ENCODE measurements around the gene HNRNPLL. TPM values are rescaled to one million over a fixed set of nuclear protein-coding genes. Genes with fewer than 3 reads are reported as not detected.

Gene HNRNPLL
- total and polyA plus RNA-seq, 2 of the 13 experiments (the other 11 are each of a cell fraction or from before 2014, with no cell fraction given): 49.4 to 103 TPM

GRCh38 chr2:38521835-38522234, 80.9 kb downstream of the HNRNPLL start (continued):
- TF ChIP-seq CREB1 (IDR thresholded peaks at IDR 0.05) (peak; percentile 74), CREB1 (CRISPR knock-in tag; IDR thresholded peaks at IDR 0.05) (no peak), ZNF253 (CRISPR knock-in tag; IDR thresholded peaks at IDR 0.05; ENCODE audit: borderline replicate concordance) (no peak)

DNA sequence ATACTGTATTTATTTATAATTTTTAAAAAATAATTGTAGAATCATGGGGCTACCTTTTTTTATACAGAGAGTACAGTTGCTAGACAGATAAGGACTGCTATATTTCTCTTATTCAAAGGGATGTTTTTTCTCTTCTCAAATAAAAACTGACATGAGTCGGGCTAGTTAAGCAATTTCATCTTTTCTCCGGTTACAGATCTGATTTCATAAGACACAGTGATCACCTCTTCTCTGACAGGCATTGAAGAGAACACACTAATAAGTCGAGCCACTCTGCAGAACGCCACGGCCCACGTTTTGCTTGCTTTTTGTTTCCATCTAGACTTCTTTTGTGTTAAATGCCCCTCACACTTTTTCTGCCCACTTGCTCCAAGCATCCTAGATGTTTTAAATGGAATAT, 85.4 kb downstream of the HNRNPLL start:
- no peaks in the 10 kb centered on the region for H4K20me1 ChIP-seq (ENCODE audit: insufficient read depth, low read length)
- no peak overlapping the region for H3K27ac ChIP-seq (ENCODE audit: extremely low read length, insufficient read depth, low read length)
- H3K9ac ChIP-seq (ENCODE audit: insufficient read depth, low read depth, low read length): no peak overlapping the region
- FAIRE-seq: no peak
- no peak for DNase-seq (ENCODE audit: low spot score)
- intact Hi-C loops (cut with micrococcal nuclease; ENCODE audit: unreplicated experiment) (no loop called here), in situ Hi-C loops (cut with HindIII; ENCODE audit: extremely low pct_ligation_motif_present, low pct_unique_long_range_greater_than_20kb) (no loop called here)
- H3K27me3 ChIP-seq (ENCODE audit: control insufficient read depth in 1 of 2, insufficient read depth in 2 of 2, low read length in 2 of 2): peaks cover 1 to 10% of the 10 kb centered on the region in 2 experiments; a peak in 3 of 5 replicates
- no peak overlapping the region for H3K4me3 ChIP-seq (replicated peaks in 1 of 3; ENCODE audit: insufficient read depth in 1 of 3, low read depth in 2 of 3, low read length in 3 of 3)
- POLR2A ChIA-PET: no interaction called here
- H3K79me2 ChIP-seq (ENCODE audit: insufficient read depth, low read length): no peaks in the 10 kb centered on the region
- peak overlapping the region; percentile 58 for H3K4me2 ChIP-seq (ENCODE audit: low read depth, low read length)
- ATAC-seq: no peak
- CTCF ChIA-PET (ENCODE audit: low intra/inter-chr PET ratio, low total read pairs): no interaction called here
- H3K4me1 ChIP-seq (ENCODE audit: insufficient read depth, low read length): peaks cover 22% of the 10 kb centered on the region
- H3K36me3 ChIP-seq (replicated peaks in 1 of 2; ENCODE audit: control insufficient read depth in 1 of 2, insufficient read depth in 2 of 2, low read length in 2 of 2): no peaks in the 10 kb centered on the region
- 18% methylated on average over 6 of the region's 6 CpGs for WGBS (ENCODE audit: low lambda C conversion rate)
- H3K9me3 ChIP-seq (ENCODE audit: low read length): no peaks in the 10 kb centered on the region
- no peak overlapping the region for H2AFZ ChIP-seq (ENCODE audit: low read length)
- TF ChIP-seq CEBPB (IDR thresholded peaks at IDR 0.05; ENCODE audit: borderline replicate concordance, low read depth, low read length): 0 out of 2 replicates have a peak, but pooled peaks have one; percentile 0
- no peak for TF ChIP-seq NAIF1 (CRISPR knock-in tag; IDR thresholded peaks at IDR 0.05; ENCODE audit: borderline replicate concordance)
- BruUV-seq (replicated peaks): no TSS peak

GRCh38 chr2:38516526-38516925, 86.2 kb downstream of the HNRNPLL start:
- no peak for ATAC-seq
- no peak overlapping the region for H3K27ac ChIP-seq (ENCODE audit: extremely low read length, insufficient read depth, low read length)
- FAIRE-seq: no peak
- intact Hi-C loops (cut with micrococcal nuclease; ENCODE audit: unreplicated experiment) (no loop called here), in situ Hi-C loops (cut with HindIII; ENCODE audit: extremely low pct_ligation_motif_present, low pct_unique_long_range_greater_than_20kb) (no loop called here)
- DNase-seq (ENCODE audit: low spot score): no peak
- no peaks in the 10 kb centered on the region for H3K36me3 ChIP-seq (replicated peaks in 1 of 2; ENCODE audit: control insufficient read depth in 1 of 2, insufficient read depth in 2 of 2, low read length in 2 of 2)
- peaks cover 24% of the 10 kb centered on the region for H3K4me1 ChIP-seq (ENCODE audit: insufficient read depth, low read length)
- WGBS (ENCODE audit: low lambda C conversion rate): 43% methylated on average over 6 of the region's 6 CpGs
- no TSS peak for BruUV-seq (replicated peaks)
- H3K9ac ChIP-seq (ENCODE audit: insufficient read depth, low read depth, low read length): no peak overlapping the region
- H3K4me2 ChIP-seq (ENCODE audit: low read depth, low read length): no peak overlapping the region
- no peaks in the 10 kb centered on the region for H3K9me3 ChIP-seq (ENCODE audit: low read length)
- ChIA-PET CTCF (ENCODE audit: low intra/inter-chr PET ratio, low total read pairs) (no interaction called here), POLR2A (no interaction called here)
- H2AFZ ChIP-seq (ENCODE audit: low read length): no peak overlapping the region
- H3K27me3 ChIP-seq (ENCODE audit: control insufficient read depth in 1 of 2, insufficient read depth in 2 of 2, low read length in 2 of 2): peaks cover 1 to 10% of the 10 kb centered on the region in 2 experiments; a peak in 3 of 5 replicates
- H3K4me3 ChIP-seq (replicated peaks in 1 of 3; ENCODE audit: insufficient read depth in 1 of 3, low read depth in 2 of 3, low read length in 3 of 3): no peak overlapping the region
- no peaks in the 10 kb centered on the region for H3K79me2 ChIP-seq (ENCODE audit: insufficient read depth, low read length)
- no peaks in the 10 kb centered on the region for H4K20me1 ChIP-seq (ENCODE audit: insufficient read depth, low read length)
- no peak for TF ChIP-seq ZNF558 (CRISPR knock-in tag; IDR thresholded peaks at IDR 0.05; ENCODE audit: borderline replicate concordance)
- TF ChIP-seq MIER3 (CRISPR knock-in tag; IDR thresholded peaks at IDR 0.05; ENCODE audit: borderline replicate concordance): no peak
- TF ChIP-seq ZSCAN21 (CRISPR knock-in tag; IDR thresholded peaks at IDR 0.05; ENCODE audit: borderline replicate concordance): no peak
- no peak for TF ChIP-seq ZZZ3 (CRISPR knock-in tag; IDR thresholded peaks at IDR 0.05; ENCODE audit: borderline replicate concordance)
- TF ChIP-seq ZNF800 (CRISPR knock-in tag; IDR thresholded peaks at IDR 0.05): no peak
- no peak for TF ChIP-seq NCOA2 (CRISPR knock-in tag; IDR thresholded peaks at IDR 0.05)
- no peak for TF ChIP-seq KDM5A (IDR thresholded peaks at IDR 0.05; ENCODE audit: borderline replicate concordance, low read length)
